Testis (tissue), 2 donors: Measurements from ENCODE around the gene ARL3.

Source experiments
- CTCF ChIP-seq, 3 experiments: fragments of 450-650 bp in 2 of 3; fragments of 200-600 bp in 1 of 3; sonication (generic) in 1 of 3; IDR thresholded peaks; one replicate each; pipeline ENCODE4 v1.5.1; 2016 to 2019; ENCODE audit warnings: antibody characterized with exemption in 3 of 3, mild to moderate bottlenecking in 2 of 3, moderate library complexity in 1 of 3
- POLR2A ChIP-seq: fragments of 450-650 bp; IDR thresholded peaks from one replicate; pipeline ENCODE4 v1.6.1; 2017; ENCODE audit warnings: antibody characterized with exemption, mild to moderate bottlenecking, moderate library complexity

GRCh38 chr10:102650655-102651454, 63.3 kb downstream of the ARL3 start:
- no peak for TF ChIP-seq POLR2A
- no peak for TF ChIP-seq CTCF (IDR thresholded peaks at IDR 0.05)
